ENCODE data around the gene PPY.

Gene PPY, protein sequence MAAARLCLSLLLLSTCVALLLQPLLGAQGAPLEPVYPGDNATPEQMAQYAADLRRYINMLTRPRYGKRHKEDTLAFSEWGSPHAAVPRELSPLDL

DNA sequence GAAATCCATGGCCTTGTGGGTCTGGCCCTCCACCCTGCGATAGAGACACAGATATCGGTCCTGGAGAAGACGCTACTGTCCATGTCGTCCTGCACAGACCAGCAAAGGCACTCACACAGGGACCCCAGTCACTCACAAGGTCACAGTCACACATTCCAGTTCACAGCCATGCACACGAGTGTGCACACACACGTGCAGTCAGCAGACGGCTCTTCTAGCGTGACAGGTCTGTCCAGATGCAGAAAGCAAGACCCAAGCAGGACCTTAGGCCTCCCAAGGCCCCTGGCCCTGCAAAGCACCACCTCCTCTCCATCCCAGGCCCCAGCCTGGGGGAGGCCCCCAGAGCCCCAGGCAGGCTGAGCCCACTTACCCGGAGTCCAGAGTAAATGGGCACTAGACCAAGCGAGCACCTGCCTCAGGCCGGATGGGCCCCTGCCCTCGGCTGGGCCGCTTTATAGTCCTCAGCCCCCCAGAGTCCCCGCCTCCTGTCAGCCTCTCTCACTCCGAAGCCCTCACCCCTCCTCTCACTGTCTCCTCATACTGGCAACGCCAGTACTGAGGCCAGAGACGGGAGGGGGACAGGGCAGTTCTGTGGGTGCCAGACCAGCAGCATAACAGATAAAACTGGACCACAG is at the start of gene PPY:
Gene PPY, minus strand, starts transcription at position 426 of the 635 bp plus-strand sequence. CDS start 822 bp downstream, outside the sequence.
- peaks cover 4% of the 10 kb centered on the region for H3K4me1 ChIP-seq (ENCODE audit: control insufficient read depth, insufficient read depth, low read length)
- peaks cover 13 to 16% of the 10 kb centered on the region in 2 donors for H3K27me3 ChIP-seq (ENCODE audit: control insufficient read depth in 1 of 2, insufficient read depth in 2 of 2, low read length in 2 of 2)
- H3K36me3 ChIP-seq (ENCODE audit: control insufficient read depth in 2 of 2, insufficient read depth in 2 of 2, low read length in 2 of 2), result no peaks in the 10 kb centered on the region
- no peak within 1 kb of the TSS for H3K4me3 ChIP-seq (ENCODE audit: low read length in 2 of 2)
- H3K9me3 ChIP-seq (ENCODE audit: control insufficient read depth in 2 of 2, low read length in 2 of 2), result no peaks in the 10 kb centered on the region
- H3K9ac ChIP-seq (ENCODE audit: low read length in 2 of 2), result no peak within 1 kb of the TSS
- H3K27ac ChIP-seq (ENCODE audit: low read length), result no peak within 1 kb of the TSS

DNA sequence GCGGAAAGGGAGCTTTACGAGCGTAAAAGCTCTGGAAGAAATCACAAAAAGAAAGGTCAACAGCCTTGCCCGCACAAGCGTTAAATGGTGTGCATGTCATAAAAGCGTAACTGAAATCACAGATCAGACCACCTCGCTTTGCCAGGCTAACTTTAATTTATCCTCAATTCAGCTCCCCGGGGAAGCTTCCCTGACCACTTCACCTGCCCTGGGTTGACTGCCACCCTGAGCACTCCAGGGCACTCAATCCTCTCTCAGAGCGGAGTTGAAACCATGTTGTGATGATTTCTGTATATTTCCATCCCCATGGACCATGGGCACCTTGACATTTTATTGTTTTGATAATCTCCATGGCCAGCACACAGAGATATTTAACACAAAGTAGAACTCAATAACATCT is 46.0 kb upstream of the PPY start:
- Histone ChIP-seq H3K36me3 (ENCODE audit: control insufficient read depth in 2 of 2, insufficient read depth in 2 of 2, low read length in 2 of 2) (no peaks in the 10 kb centered on the region), H3K27me3 (ENCODE audit: control insufficient read depth in 1 of 2, insufficient read depth in 2 of 2, low read length in 2 of 2) (peaks cover 21 to 33% of the 10 kb centered on the region in 2 donors), H3K4me1 (ENCODE audit: control insufficient read depth, insufficient read depth, low read length) (peaks cover 9% of the 10 kb centered on the region), H3K4me3 (ENCODE audit: low read length in 2 of 2) (no peak overlapping the region), H3K27ac (ENCODE audit: low read length) (no peak overlapping the region), H3K9me3 (ENCODE audit: control insufficient read depth in 2 of 2, low read length in 2 of 2) (no peaks in the 10 kb centered on the region), H3K9ac (ENCODE audit: low read length in 2 of 2) (no peak overlapping the region)

DNA sequence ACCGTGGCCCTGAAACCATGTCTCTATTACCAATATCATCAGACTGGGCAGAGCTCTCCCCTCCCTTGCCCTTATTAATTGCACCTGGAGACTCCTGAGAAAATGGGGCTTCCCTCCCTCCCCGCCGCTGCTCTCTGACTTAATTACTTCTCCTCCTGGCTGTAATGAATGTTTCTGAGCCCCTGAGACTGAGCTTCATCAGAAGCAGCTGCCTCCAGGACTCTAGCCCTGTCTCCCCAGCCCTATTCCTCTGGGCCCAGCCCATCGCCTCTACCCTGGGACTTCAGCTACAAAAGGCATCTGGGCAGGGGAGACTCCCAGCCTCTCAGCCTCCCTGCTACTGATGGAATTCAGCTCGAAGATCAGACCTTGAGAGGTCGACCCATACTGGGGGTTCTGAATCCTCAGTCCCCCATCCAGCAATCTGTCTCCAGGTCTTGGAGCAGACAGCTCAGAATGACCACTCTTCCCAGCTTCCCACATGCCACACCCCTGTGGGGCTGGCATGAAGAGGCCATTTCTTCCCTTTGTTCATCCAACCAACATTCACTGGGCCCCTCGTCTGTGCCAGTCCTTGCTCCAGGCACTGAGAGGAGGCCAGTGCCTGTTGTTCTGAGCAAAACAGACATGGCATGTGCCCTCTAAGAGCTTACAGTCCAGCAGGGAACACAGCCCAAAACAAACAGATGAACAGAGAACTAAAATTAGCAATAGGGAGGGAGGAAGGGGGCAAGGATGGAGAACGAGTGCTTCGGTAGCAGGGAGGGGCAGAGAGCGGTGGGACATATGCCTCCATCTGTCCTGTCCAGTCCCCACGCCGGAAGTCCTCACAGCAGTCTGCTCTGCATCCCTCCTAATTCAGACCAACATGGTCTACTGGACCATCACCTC is 45.1 kb upstream of the PPY start:
- H3K4me3 ChIP-seq (ENCODE audit: low read length in 2 of 2), result no peak overlapping the region
- no peak overlapping the region for H3K27ac ChIP-seq (ENCODE audit: low read length)
- H3K27me3 ChIP-seq (ENCODE audit: control insufficient read depth in 1 of 2, insufficient read depth in 2 of 2, low read length in 2 of 2), result peaks cover 30 to 41% of the 10 kb centered on the region in 2 donors
- no peaks in the 10 kb centered on the region for H3K36me3 ChIP-seq (ENCODE audit: control insufficient read depth in 2 of 2, insufficient read depth in 2 of 2, low read length in 2 of 2)
- H3K9ac ChIP-seq (ENCODE audit: low read length in 2 of 2), result no peak overlapping the region
- H3K9me3 ChIP-seq (ENCODE audit: control insufficient read depth in 2 of 2, low read length in 2 of 2), result no peaks in the 10 kb centered on the region
- H3K4me1 ChIP-seq (ENCODE audit: control insufficient read depth, insufficient read depth, low read length), result peaks cover 9% of the 10 kb centered on the region

DNA sequence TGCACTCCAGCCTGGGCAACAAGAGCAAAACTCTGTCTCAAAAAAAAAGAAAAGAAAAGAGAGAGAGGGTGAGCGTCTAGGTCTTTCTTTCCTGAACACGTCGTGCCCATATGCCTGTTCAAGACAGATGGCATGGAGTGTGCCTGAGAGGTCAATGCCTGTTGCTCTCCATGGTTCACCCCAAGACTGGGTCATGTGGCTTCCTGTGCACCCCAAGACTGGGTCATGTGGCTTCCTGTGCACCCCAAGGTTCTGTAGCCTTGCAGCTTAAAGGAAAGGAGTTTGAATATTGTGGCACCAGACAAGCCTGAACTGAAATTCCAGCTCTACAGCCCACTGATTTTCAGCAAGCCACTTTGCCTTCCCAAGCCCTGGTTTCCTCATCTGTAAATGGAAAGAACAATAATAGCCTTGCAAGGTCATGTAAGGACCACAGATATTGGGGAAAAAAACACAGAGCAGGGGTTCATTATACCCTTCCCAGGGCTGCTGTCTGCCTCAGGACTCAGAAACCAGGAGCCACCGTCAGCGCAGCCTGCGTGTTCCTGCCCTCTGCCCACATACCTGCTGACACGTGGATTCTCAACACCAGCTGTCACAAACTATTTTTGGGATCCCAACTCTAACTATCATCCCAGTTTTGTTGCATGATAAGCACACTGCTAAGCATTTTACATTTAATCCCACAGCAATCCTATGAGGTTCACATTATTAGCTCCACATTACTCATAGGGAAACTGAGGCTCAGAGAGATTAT is 44.1 kb upstream of the PPY start:
- H3K4me3 ChIP-seq (ENCODE audit: low read length in 2 of 2), result no peak overlapping the region
- H3K4me1 ChIP-seq (ENCODE audit: control insufficient read depth, insufficient read depth, low read length), result peaks cover 9% of the 10 kb centered on the region
- H3K36me3 ChIP-seq (ENCODE audit: control insufficient read depth in 2 of 2, insufficient read depth in 2 of 2, low read length in 2 of 2), result no peaks in the 10 kb centered on the region
- no peak overlapping the region for H3K9ac ChIP-seq (ENCODE audit: low read length in 2 of 2)
- no peak overlapping the region for H3K27ac ChIP-seq (ENCODE audit: low read length)
- H3K27me3 ChIP-seq (ENCODE audit: control insufficient read depth in 1 of 2, insufficient read depth in 2 of 2, low read length in 2 of 2), result peaks cover 36 to 46% of the 10 kb centered on the region in 2 donors
- H3K9me3 ChIP-seq (ENCODE audit: control insufficient read depth in 2 of 2, low read length in 2 of 2), result no peaks in the 10 kb centered on the region

DNA sequence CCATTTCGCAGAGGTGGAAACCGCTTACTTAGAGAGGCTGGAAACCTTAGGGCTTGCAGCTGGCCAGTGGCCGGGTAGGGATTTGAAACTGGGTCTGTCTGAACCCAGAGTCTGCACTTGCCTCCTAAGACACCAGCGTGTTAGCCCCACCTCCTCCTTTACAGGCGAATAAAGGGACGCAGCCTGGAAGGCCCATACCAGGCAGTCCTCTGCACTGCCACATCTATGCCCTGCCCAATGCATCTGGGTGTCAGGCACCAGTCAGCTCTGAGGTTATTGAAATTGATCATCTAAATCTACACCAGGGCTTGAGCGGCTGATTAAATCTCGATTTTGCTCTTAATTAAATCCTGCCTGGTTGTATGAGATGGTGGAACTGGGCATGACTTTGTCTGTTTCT is 42.2 kb upstream of the PPY start:
- H3K27me3 ChIP-seq (ENCODE audit: control insufficient read depth in 1 of 2, insufficient read depth in 2 of 2, low read length in 2 of 2), result peaks cover 36 to 48% of the 10 kb centered on the region in 2 donors
- no peak overlapping the region for H3K27ac ChIP-seq (ENCODE audit: low read length)
- H3K9me3 ChIP-seq (ENCODE audit: control insufficient read depth in 2 of 2, low read length in 2 of 2), result no peaks in the 10 kb centered on the region
- peaks cover 9% of the 10 kb centered on the region for H3K4me1 ChIP-seq (ENCODE audit: control insufficient read depth, insufficient read depth, low read length)
- H3K36me3 ChIP-seq (ENCODE audit: control insufficient read depth in 2 of 2, insufficient read depth in 2 of 2, low read length in 2 of 2), result no peaks in the 10 kb centered on the region
- peak overlapping the region in 1 of 2 donors; percentile 60 for H3K4me3 ChIP-seq (ENCODE audit: low read length in 2 of 2)
- no peak overlapping the region for H3K9ac ChIP-seq (ENCODE audit: low read length in 2 of 2)

DNA sequence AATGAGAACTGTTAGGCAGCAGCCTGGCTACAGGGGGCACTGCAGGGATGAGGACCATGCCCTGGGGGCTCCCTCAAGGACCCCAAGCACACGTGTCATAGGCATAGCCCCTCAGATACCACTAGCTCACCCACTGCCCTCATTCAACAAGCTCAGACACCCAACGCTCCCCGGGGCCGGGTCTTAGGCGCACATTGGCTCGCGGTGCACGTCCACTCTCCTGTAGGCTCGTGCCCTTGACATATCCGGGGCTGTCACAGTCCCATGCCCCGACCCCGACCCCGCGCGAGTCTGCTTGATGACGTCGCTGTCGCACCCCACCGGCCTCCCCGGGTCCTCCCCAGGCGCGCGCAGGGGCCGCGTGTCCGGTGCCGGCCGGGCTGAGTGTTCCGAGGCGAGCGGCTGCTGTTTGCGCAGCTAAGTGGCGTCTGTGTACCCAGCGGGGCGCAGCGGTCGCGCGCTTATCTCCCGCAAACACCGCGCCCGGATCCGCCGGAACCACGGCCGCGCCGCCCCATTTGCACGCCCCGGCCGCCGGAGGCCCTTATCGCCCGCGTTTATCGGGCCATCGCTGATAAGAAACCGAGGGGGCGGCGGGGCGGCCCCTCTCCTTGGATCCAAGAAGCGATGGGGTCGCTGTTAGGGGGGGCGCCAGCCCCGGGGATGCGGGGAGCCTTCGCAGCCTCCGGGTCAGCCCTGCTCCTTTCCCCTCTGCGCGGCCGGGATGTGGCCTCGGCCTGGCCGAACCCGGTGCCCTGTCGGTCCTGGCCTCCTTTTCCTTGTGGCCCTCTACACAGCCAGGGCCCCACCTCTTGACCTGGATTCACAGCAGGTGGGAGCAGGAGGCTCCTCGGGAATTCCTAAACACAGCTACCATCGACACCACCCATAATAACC is 41.5 kb upstream of the PPY start:
- Histone ChIP-seq H3K27me3 (ENCODE audit: control insufficient read depth in 1 of 2, insufficient read depth in 2 of 2, low read length in 2 of 2) (peaks cover 36 to 48% of the 10 kb centered on the region in 2 donors), H3K9me3 (ENCODE audit: control insufficient read depth in 2 of 2, low read length in 2 of 2) (no peaks in the 10 kb centered on the region), H3K4me3 (ENCODE audit: low read length in 2 of 2) (peak overlapping the region; percentile 22 to 60), H3K27ac (ENCODE audit: low read length) (no peak overlapping the region), H3K4me1 (ENCODE audit: control insufficient read depth, insufficient read depth, low read length) (peaks cover 9% of the 10 kb centered on the region), H3K9ac (ENCODE audit: low read length in 2 of 2) (no peak overlapping the region), H3K36me3 (ENCODE audit: control insufficient read depth in 2 of 2, insufficient read depth in 2 of 2, low read length in 2 of 2) (no peaks in the 10 kb centered on the region)

DNA sequence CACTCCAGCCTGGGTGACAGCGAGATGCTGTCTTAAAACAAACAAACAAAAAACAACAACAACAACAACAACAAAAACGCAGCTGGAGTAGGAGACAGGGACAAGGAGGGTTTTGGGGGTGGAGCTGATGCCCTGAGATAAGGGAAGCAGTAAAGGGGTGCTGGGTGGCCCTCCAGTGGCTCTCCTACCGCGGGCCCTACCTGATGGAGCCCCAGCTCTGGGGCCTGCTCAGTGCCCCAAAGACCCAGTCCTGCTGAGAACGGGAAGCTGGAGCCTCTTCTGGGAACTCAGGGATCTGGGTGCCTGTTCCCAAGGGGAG is 40.9 kb upstream of the PPY start:
- Histone ChIP-seq H3K27me3 (ENCODE audit: control insufficient read depth in 1 of 2, insufficient read depth in 2 of 2, low read length in 2 of 2) (peaks cover 36 to 46% of the 10 kb centered on the region in 2 donors), H3K4me3 (ENCODE audit: low read length in 2 of 2) (peak overlapping the region in 1 of 2 donors; percentile 22), H3K9me3 (ENCODE audit: control insufficient read depth in 2 of 2, low read length in 2 of 2) (no peaks in the 10 kb centered on the region), H3K9ac (ENCODE audit: low read length in 2 of 2) (no peak overlapping the region), H3K36me3 (ENCODE audit: control insufficient read depth in 2 of 2, insufficient read depth in 2 of 2, low read length in 2 of 2) (no peaks in the 10 kb centered on the region), H3K4me1 (ENCODE audit: control insufficient read depth, insufficient read depth, low read length) (peaks cover 9% of the 10 kb centered on the region), H3K27ac (ENCODE audit: low read length) (no peak overlapping the region)

DNA sequence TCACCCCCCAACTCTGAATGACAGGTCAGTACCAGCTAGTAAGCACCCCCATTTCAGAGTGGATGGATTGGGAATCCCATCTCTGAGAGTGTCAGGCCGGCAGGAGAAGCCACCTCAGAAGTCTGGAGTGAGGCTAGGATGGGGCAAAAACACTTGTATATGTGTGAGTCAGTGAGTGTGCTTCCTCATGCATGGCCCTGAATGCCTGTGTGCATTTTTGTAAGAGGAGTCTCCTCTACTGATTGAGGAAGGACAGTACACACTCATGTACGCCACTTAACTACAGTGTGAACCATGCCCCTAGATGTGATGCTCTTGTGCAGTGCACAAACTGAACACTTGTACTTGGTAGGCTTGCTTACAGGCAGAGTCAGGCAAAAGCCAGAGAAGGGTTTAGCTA is 39.9 kb upstream of the PPY start:
- Histone ChIP-seq H3K9ac (ENCODE audit: low read length in 2 of 2) (no peak overlapping the region), H3K27me3 (ENCODE audit: control insufficient read depth in 1 of 2, insufficient read depth in 2 of 2, low read length in 2 of 2) (peaks cover 37 to 41% of the 10 kb centered on the region in 2 donors)

DNA sequence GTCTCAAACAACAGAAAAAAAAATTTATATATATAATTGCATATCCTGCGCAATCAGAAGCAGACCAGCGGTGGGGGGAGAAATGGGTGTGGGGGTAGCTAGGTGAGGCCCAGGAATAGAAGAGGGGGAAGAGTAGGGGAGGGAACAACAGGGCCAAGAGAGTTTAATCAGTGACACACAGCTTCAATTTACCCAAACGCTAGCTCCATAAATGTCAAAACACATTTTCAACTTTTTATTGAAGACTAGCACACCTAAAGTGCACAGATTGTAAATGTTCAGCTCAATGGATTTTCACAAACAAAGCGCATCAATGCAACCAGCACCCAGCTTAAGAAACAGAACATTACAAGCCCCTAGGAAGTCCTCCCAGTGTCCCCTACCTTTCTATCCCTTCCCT is 37.4 kb upstream of the PPY start:
- Histone ChIP-seq H3K9me3 (ENCODE audit: control insufficient read depth in 2 of 2, low read length in 2 of 2) (no peaks in the 10 kb centered on the region), H3K36me3 (ENCODE audit: control insufficient read depth in 2 of 2, insufficient read depth in 2 of 2, low read length in 2 of 2) (no peaks in the 10 kb centered on the region), H3K27me3 (ENCODE audit: control insufficient read depth in 1 of 2, insufficient read depth in 2 of 2, low read length in 2 of 2) (peaks cover 26 to 37% of the 10 kb centered on the region in 2 donors), H3K4me3 (ENCODE audit: low read length in 2 of 2) (no peak overlapping the region), H3K9ac (ENCODE audit: low read length in 2 of 2) (no peak overlapping the region), H3K4me1 (ENCODE audit: control insufficient read depth, insufficient read depth, low read length) (peaks cover 9% of the 10 kb centered on the region), H3K27ac (ENCODE audit: low read length) (no peak overlapping the region)

More for the DNA sequence above, 39.9 kb upstream of the PPY start:
- Histone ChIP-seq H3K36me3 (ENCODE audit: control insufficient read depth in 2 of 2, insufficient read depth in 2 of 2, low read length in 2 of 2) (no peaks in the 10 kb centered on the region), H3K9me3 (ENCODE audit: control insufficient read depth in 2 of 2, low read length in 2 of 2) (no peaks in the 10 kb centered on the region), H3K4me1 (ENCODE audit: control insufficient read depth, insufficient read depth, low read length) (peaks cover 9% of the 10 kb centered on the region), H3K27ac (ENCODE audit: low read length) (no peak overlapping the region), H3K4me3 (ENCODE audit: low read length in 2 of 2) (no peak overlapping the region)

DNA sequence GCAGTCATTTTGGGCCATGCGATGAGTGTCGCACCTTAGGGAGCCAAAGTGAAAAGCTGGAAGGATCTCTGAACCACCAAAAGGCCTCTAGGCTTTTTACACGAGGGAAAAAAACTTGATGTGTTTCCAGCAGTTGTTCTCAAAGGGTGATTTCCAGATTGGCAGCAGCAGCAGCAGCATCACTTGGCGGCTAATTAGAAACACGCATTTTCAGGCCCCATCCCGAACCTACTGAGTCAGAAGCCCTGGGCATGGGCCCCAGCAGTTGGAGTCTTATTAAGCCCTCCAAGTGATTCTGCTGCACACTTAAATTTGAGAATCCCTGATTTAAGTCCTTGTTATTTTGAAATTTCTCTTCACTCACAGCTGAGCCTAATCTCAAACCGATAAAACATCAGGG is 36.7 kb upstream of the PPY start:
- Histone ChIP-seq H3K27ac (ENCODE audit: low read length) (no peak overlapping the region), H3K4me3 (ENCODE audit: low read length in 2 of 2) (no peak overlapping the region), H3K27me3 (ENCODE audit: control insufficient read depth in 1 of 2, insufficient read depth in 2 of 2, low read length in 2 of 2) (peaks cover 23 to 34% of the 10 kb centered on the region in 2 donors), H3K9me3 (ENCODE audit: control insufficient read depth in 2 of 2, low read length in 2 of 2) (no peaks in the 10 kb centered on the region), H3K9ac (ENCODE audit: low read length in 2 of 2) (no peak overlapping the region), H3K36me3 (ENCODE audit: control insufficient read depth in 2 of 2, insufficient read depth in 2 of 2, low read length in 2 of 2) (no peaks in the 10 kb centered on the region), H3K4me1 (ENCODE audit: control insufficient read depth, insufficient read depth, low read length) (peaks cover 7% of the 10 kb centered on the region)

All from stomach smooth muscle (tissue), 2 donors.